Testis (tissue), 3 donors: Measurements from ENCODE around the gene CELSR1. TPM values are rescaled to one million over a fixed set of nuclear protein-coding genes. Genes with fewer than 3 reads are reported as not detected.
A peak's percentile ranks its signal among the peaks of the same experiment; 100 is the strongest.

Source experiments
- DNase-seq: peaks from one replicate; pipeline ENCODE4 v3.0.0-alpha.2; 2019
- H3K27ac ChIP-seq, 2 donors: fragments of 200-600 bp; sonication (generic); one replicate each; pipeline ENCODE4 v1.5.1; 2019
- H3K27me3 ChIP-seq: fragments of 200-600 bp; sonication (generic); one replicate; pipeline ENCODE4 v1.5.1; 2019
- H3K36me3 ChIP-seq: fragments of 200-600 bp; sonication (generic); one replicate; pipeline ENCODE4 v1.5.1; 2017; ENCODE audit warnings: low read depth; ENCODE audit errors: missing control alignments
- H3K4me1 ChIP-seq: fragments of 200-600 bp; sonication (generic); one replicate; pipeline ENCODE4 v1.5.1; 2019
- H3K4me3 ChIP-seq, 2 donors: fragments of 200-600 bp; sonication (generic); one replicate each; pipeline ENCODE4 v1.5.1; 2017 to 2019
- H3K9me3 ChIP-seq: fragments of 200-600 bp; sonication (generic); one replicate; pipeline ENCODE4 v1.5.1; 2017
- POLR2A ChIP-seq: fragments of 450-650 bp; IDR thresholded peaks from one replicate; pipeline ENCODE4 v1.6.1; 2017; ENCODE audit warnings: antibody characterized with exemption, mild to moderate bottlenecking, moderate library complexity
- whole genome bisulfite sequencing, 2 donors: methylation state at CpG; one replicate each; pipeline ENCODE4 v1.1.5; 2018; 5-methylcytosine and 5-hydroxymethylcytosine counted together
- intact Hi-C: fragments of 100-400 bp; cut with DNase I; formaldehyde crosslinking; loops from one replicate; pipeline ENCODE4 v1.15.1; 2023; ENCODE audit warnings: low total_unique reads
- polyA plus RNA-seq: library from polyadenylated mRNA; stranded (reverse); fragments of 350-450 nt; fragmentation: Illumina TruSeq; extraction: RNeasy Lipid Tissue Mini Kit (QIAGEN cat#74804); gene quantifications from one replicate; pipeline ENCODE4 v1.2.3, GENCODE V29; 2014; ENCODE audit warnings: low read depth, low replicate concordance; ENCODE audit not compliant: insufficient read depth
- total RNA-seq, 2 donors: library from RNA; depleted of rRNA; stranded (reverse); fragments of >200 nt; gene quantifications; one replicate each; pipeline ENCODE4 v1.2.3, GENCODE V29; 2016
- TF ChIP-seq, protein P1 (sequence below), 3 experiments: fragments of 450-650 bp in 2 of 3; fragments of 200-600 bp in 1 of 3; sonication (generic) in 1 of 3; IDR thresholded peaks; one replicate each; pipeline ENCODE4 v1.5.1; 2016 to 2019; ENCODE audit warnings: antibody characterized with exemption in 3 of 3, mild to moderate bottlenecking in 2 of 3, moderate library complexity in 1 of 3

Gene CELSR1
- total and polyA plus RNA-seq, 3 donors from 2014 or later: 5.6 to 21.5 (median 13.8) TPM

DNA sequence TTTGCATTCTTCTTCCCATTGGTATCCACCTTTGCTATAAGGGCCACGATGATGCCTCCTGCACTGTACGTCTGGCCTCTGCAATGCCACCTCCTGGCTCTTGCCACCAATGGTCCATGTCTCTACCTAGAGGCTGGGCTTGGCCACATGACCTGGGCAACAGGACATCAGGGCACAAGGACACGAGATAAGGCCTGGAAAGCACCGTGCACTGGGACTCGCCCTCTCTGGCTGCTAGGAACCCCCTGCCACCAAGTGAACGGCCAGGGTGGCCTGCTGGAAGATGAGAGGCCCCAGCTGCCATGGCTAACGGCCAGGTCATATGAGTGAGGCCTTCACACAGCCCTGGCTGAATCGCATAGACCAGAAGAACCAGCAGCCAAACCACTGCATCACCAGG, 114.5 kb downstream of the CELSR1 start:
- intact Hi-C loops: no loop called here

DNA sequence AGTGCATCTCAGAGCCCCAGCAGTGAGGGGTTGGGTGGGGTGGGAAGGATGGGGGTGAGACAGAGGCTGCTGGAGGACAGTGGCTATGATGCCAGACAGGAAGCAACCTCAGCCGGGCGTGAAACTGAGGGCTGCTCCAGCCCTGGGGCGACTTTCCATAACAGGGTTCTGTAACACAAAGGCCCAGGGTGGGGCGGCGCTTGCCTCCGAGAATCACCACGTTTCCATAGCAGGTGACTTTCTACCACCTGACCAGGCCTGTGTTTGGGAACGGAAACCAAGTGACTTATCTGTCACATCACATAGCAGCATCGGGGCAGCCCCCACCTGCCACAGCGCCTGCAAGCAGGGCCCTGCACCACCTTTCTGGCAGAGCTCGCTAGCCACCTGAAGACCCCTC, 116.2 kb downstream of the CELSR1 start:
- no peak overlapping the region for H3K27ac ChIP-seq
- H3K4me1 ChIP-seq: no peaks in the 10 kb centered on the region
- WGBS, 2 donors: 90 to 97% methylated on average over 5 to 11 of the region's 11 CpGs
- H3K27me3 ChIP-seq: no peaks in the 10 kb centered on the region
- intact Hi-C loops: no loop called here
- no peak for DNase-seq
- TF ChIP-seq, protein P1, sequence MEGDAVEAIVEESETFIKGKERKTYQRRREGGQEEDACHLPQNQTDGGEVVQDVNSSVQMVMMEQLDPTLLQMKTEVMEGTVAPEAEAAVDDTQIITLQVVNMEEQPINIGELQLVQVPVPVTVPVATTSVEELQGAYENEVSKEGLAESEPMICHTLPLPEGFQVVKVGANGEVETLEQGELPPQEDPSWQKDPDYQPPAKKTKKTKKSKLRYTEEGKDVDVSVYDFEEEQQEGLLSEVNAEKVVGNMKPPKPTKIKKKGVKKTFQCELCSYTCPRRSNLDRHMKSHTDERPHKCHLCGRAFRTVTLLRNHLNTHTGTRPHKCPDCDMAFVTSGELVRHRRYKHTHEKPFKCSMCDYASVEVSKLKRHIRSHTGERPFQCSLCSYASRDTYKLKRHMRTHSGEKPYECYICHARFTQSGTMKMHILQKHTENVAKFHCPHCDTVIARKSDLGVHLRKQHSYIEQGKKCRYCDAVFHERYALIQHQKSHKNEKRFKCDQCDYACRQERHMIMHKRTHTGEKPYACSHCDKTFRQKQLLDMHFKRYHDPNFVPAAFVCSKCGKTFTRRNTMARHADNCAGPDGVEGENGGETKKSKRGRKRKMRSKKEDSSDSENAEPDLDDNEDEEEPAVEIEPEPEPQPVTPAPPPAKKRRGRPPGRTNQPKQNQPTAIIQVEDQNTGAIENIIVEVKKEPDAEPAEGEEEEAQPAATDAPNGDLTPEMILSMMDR (IDR thresholded peaks at IDR 0.05): no peak
- TF ChIP-seq POLR2A: no peak
- no peak overlapping the region for H3K4me3 ChIP-seq
- H3K9me3 ChIP-seq: no peaks in the 10 kb centered on the region
- no peaks in the 10 kb centered on the region for H3K36me3 ChIP-seq

More for the DNA sequence above, 114.5 kb downstream of the CELSR1 start:
- WGBS, 2 donors: 61 to 66% methylated on average over 6 to 8 of the region's 8 CpGs
- H3K27me3 ChIP-seq: no peaks in the 10 kb centered on the region
- DNase-seq: peak; percentile 30
- no peaks in the 10 kb centered on the region for H3K9me3 ChIP-seq
- no peaks in the 10 kb centered on the region for H3K4me1 ChIP-seq
- no peak overlapping the region for H3K27ac ChIP-seq
- no peaks in the 10 kb centered on the region for H3K36me3 ChIP-seq
- no peak for TF ChIP-seq POLR2A
- TF ChIP-seq, protein P1 (IDR thresholded peaks at IDR 0.05): no peak
- no peak overlapping the region for H3K4me3 ChIP-seq

DNA sequence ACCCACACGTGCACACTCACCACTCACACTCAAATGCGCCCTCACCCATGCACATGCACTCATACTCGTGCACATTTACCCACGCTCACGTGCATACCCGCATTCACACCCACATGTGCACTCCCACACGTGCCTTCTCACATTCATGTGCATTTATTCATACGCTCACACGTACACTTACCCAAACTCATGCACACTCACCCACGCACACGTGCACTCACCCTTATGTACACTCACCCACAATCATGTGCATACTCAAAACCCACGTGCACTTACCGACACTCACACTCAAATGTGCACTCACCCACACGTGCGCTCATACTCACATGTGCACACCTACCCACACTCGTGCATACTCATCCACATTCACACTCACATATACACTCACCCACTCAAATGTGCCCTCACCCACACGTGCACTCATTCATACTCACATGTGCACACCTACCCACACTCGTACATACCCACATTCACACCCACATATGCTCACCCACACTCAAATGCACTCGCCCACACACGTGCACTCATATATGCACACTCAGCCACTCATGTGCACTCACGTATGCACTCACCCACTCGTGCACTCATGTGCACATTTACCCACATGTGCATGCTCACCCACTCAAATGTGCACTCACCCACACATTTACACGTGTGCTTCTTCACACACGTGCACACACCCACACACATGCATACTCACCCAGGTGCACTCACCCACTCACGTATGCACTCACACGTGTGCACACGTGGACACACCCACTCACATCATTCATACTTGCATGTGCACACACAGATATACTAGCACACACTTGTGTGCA, 117.5 kb downstream of the CELSR1 start:
- DNase-seq: no peak
- intact Hi-C loops: no loop called here
- TF ChIP-seq POLR2A: no peak
- TF ChIP-seq, protein P1 (IDR thresholded peaks at IDR 0.05): no peak
- Histone ChIP-seq H3K36me3 (no peaks in the 10 kb centered on the region), H3K9me3 (no peaks in the 10 kb centered on the region), H3K27me3 (no peaks in the 10 kb centered on the region), H3K27ac (no peak overlapping the region), H3K4me3 (no peak overlapping the region), H3K4me1 (no peaks in the 10 kb centered on the region)
- 71 to 86% methylated on average over 27 of the region's 27 CpGs for WGBS, 2 donors

DNA sequence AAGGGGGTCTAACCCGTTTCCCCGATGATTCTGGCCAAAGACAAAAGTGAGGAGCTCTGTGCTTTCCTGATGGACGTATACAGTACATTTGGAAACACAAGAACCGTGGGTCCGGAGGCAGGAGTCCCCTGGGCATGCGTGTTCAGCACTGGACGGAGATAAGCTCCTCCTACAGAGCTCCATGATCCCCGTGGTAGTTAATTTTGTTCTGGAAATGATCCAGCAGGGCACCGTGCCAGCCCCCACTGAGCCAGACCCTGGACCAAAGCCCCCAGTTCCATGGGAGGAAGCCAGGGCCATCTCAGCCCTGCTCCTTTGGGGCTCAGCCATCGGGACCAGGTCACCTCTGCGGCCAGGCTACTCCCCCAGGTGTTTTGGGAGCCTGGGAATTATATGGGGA, 118.6 kb downstream of the CELSR1 start:
- WGBS, 2 donors: 32 to 48% methylated on average over 8 to 11 of the region's 11 CpGs
- TF ChIP-seq, protein P1 (IDR thresholded peaks at IDR 0.05): no peak
- TF ChIP-seq POLR2A: no peak
- Histone ChIP-seq H3K9me3 (no peaks in the 10 kb centered on the region), H3K4me3 (no peak overlapping the region), H3K27ac (no peak overlapping the region), H3K36me3 (no peaks in the 10 kb centered on the region), H3K4me1 (no peaks in the 10 kb centered on the region), H3K27me3 (no peaks in the 10 kb centered on the region)
- DNase-seq: no peak
- intact Hi-C loops: no loop called here

DNA sequence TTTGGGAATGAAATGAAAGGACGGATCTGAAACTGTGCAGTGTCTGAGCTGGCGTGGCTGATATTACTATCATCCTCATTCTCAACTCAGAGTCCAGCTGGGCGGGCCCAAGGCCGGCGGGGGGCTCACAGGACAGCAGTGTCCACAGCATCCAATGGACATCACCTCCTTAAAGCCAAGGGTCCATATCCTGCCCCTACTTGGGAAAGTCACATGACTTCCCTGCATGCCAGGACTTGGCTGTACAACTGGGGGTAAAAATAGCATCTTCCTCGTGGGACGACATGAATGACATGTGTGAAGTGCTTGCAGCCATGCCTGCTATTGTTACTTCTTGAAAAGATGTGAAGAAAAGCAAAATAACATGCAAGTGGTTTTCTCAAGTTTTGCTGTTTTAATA, 119.7 kb downstream of the CELSR1 start:
- Histone ChIP-seq H3K36me3 (no peaks in the 10 kb centered on the region), H3K4me1 (no peaks in the 10 kb centered on the region), H3K9me3 (no peaks in the 10 kb centered on the region), H3K4me3 (no peak overlapping the region), H3K27ac (no peak overlapping the region), H3K27me3 (no peaks in the 10 kb centered on the region)
- intact Hi-C loops: no loop called here
- TF ChIP-seq, protein P1 (IDR thresholded peaks at IDR 0.05): no peak
- no peak for TF ChIP-seq POLR2A
- 73 to 77% methylated on average over 6 to 7 of the region's 7 CpGs for WGBS, 2 donors
- no peak for DNase-seq
